Suprapubic skin (tissue), 4 donors: ENCODE results near the gene TMEM9B.
"Not testable (repeated sequence)": the region's sequence is repeated elsewhere in the genome, so short reads cannot be mapped to it uniquely, and the experiment has no call there.

ENCODE experiments used
- CTCF ChIP-seq, 2 donors: fragments of 200-600 bp in 1 of 2; fragments of 450-650 bp in 1 of 2; sonication (generic) in 1 of 2; IDR thresholded peaks; one replicate each; pipeline ENCODE4 v1.5.1; 2016 to 2019; ENCODE audit warnings: antibody characterized with exemption in 2 of 2, mild to moderate bottlenecking in 1 of 2, moderate library complexity in 1 of 2
- EP300 ChIP-seq: sonication (generic); formaldehyde crosslinking; IDR thresholded peaks from one replicate; pipeline ENCODE4 v1.6.1; 2017; ENCODE audit warnings: antibody characterized with exemption
- POLR2A ChIP-seq, 2 donors: fragments of 450-650 bp; IDR thresholded peaks; one replicate each; pipeline ENCODE4 v1.6.1; 2017; ENCODE audit warnings: antibody characterized with exemption in 2 of 2, mild to moderate bottlenecking in 2 of 2, moderate library complexity in 2 of 2
- POLR2AphosphoS5 ChIP-seq, 3 donors: sonication (generic); formaldehyde crosslinking; IDR thresholded peaks; one replicate each; pipeline ENCODE4 v1.6.1; 2017; ENCODE audit warnings: antibody characterized with exemption in 3 of 3

DNA sequence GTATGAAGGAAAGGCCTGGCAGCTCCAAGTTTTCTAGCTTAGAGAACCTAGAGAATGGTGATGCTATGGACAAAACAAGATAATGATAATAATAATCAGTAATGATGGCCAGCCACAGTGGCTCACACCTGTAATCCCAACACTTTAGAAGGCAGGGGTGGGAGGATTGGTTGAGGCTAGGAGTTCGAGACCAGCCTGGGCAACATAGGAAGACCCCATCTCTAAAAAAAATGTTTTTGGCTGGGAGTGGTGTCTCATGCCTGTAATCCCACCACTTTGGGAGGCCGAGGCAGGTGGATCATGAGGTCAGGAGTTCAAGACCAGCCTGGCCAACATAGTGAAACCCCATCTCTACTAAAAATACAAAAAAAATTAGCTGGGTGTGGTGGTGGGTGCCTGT, 28.5 kb downstream of the TMEM9B start:
- TF ChIP-seq CTCF (IDR thresholded peaks at IDR 0.05); EP300; POLR2A (IDR thresholded peaks at IDR 0.05); POLR2AphosphoS5 (IDR thresholded peaks at IDR 0.05): not testable (repeated sequence)
